Inferior parietal cortex (tissue), 1 donor: ENCODE measurements around the gene CTNNAL1.
"Not testable (repeated sequence)": the region's sequence is repeated elsewhere in the genome, so short reads cannot be mapped to it uniquely, and the experiment has no call there.

Source experiments
- DNase-seq: peaks from one replicate; pipeline ENCODE4 v3.0.0-alpha.2; 2016; ENCODE audit errors: extremely low spot score

CTNNAL1 gene

DNA sequence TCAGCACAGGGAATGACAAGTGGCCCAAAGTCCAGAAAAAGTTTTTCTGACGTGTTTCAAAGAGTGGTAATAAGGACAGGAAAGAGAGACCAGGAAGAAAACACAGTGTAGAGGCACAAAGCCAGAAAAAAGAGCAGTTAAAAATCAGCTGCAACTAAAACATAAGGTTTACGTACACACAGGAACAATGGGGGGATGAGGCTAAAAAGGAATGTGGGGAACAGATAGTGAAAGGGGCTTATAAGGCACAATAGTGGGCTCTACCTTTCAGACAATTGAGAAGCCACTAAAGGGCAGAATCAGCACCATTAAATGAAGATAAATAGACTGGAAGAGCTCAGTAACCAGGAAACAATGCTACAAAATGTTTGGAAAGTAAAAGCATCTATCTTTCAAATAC is 84.9 kb downstream of the CTNNAL1 start:
- DNase-seq = no peak

DNA sequence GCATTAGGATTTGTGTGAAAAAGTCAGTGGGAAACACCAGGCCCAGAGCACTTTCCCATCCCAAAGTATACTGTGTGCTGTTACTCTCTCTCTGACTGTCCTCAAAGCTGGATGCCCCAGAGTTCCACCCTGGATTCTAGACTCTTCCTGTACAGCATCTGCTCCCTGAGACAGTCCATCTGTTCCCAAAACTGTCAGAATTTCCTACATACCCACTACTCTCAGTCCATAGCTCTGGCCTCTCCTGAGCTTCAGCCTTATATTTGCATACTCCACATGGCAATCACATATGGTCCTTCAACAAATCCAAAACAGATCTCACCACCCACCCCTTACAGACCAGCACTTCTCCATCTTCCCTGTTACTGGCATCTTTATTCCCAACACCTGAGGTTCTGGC is 88.8 kb downstream of the CTNNAL1 start:
- no peak for DNase-seq

DNA sequence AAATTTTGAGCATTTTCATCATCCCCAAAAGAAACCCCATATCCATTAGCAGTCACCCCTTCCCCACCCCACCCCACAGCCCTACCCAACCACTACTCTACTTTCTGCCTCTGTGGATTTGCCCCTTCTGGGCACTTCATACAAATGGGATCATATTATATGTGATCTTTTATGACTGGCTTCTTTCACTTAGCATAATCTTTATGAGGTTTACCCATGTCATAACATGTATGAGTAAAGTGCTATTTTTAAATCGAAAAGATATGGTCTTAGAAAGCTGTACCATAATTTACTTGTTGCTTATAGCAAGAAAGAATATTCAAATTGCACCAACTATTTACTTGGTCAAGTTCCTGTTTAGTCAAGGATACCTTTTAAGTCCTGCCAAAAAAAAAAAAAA is 92.1 kb downstream of the CTNNAL1 start:
- DNase-seq = no peak

DNA sequence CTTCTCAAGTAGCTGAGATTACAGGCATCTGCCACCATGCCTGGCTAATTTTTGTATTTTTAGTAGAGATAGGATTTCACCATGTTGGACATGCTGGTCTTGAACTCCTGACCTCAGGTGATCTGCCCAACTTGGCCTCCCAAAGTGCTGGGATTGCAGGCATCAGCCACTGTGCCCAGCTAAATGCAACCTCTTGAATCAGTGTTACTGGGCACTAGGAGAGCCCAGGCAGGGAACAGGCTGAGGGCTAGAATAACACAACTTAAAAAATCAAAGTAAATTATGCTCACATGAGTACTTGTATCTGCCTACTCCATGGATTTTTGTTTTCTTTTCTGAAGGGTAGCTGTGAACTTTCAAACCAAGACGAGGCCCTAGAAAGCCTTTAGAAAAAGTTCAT is 92.9 kb downstream of the CTNNAL1 start:
- not testable (repeated sequence) for DNase-seq

DNA sequence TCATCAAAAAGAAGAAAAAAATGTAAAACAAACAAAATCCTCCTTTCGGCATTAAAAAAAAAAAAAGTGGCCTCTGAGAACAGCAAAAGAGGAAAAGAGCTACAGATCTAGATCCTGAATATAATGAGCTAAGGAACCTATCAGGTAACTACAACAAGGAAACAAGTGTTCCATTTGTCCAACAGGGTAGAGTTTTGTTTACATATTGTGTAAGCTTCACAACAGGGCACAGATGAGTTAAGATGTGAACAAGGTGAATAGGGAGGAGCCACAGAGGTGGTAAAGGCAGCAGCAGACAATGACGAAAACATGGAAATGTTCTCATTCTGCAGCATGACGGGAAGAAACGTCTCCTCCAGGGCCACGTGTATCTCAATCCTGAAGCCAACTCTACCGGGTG is 93.8 kb downstream of the CTNNAL1 start:
- DNase-seq = no peak

DNA sequence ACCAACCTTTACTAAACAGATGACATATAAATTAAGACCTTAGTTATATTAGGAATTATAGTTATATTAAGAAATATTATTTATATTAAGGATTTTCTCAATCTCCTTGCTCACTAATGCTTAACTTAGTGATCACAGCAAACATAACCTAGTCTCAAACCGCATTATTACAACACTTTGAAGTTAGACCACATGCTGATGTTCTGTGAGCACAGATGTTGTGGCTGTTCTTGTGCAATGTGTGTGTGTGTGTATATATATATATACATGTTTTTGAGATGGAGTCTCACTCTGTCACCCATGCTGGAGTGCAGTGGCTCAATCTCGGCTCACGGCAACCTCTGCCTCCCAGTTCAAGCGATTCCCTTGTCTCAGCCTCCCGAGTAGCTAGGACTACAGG is 99.9 kb downstream of the CTNNAL1 start:
- no peak for DNase-seq

DNA sequence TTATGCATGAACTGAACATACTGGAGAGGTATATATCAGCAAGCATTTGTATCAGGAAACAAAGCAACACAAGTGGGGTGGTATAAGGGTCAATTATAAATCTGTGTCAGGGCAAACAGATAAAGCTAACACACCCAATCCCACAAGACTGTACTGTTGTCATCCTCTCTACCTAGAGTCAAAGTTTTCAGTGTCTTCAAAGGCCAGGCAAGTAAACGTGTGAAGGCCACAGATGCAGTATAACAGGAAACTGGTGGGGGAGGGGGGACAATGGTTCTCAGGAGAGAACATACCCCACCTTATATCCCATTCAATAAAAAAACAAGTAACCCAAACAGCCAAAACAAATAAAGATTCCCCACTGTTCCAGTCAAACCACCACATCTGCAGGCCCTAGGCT is 101.5 kb downstream of the CTNNAL1 start:
- DNase-seq = no peak

DNA sequence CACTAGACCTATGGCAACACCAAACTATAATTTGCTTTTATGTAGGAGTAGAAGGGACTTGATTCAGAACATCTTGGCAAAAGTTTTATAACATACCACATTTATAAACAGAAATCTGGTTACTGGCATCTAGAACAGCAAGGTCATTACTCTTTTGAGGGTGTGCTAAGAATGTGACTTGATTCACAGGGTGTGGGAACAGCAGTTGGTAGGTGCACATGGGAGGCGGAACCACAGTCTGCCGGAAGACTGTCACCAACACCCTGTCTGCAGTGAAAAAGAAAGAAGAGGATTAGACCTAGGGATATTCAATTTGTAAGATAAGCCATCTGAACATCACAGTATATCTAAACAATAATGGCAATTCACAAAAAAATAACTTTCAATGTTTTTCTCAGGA is 102.4 kb downstream of the CTNNAL1 start:
- no peak for DNase-seq

DNA sequence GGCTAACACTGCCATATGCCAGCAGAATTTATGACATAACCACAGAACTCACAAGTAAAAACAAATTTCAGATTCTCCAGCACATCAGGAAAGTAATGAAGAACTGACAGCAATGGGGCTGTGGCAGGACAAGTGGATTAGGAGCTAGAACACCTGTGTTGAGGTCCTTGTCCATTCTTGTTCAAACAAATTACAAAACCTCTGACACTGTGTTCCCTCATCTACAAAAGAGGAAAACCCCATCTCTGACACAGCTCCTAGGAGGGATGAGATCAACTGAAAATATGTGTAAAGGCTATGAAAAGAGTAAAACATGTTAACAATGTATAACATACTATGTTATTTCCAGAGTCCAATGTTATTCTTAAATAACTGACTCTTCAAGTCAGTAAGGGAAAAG is 102.9 kb downstream of the CTNNAL1 start:
- DNase-seq = no peak

DNA sequence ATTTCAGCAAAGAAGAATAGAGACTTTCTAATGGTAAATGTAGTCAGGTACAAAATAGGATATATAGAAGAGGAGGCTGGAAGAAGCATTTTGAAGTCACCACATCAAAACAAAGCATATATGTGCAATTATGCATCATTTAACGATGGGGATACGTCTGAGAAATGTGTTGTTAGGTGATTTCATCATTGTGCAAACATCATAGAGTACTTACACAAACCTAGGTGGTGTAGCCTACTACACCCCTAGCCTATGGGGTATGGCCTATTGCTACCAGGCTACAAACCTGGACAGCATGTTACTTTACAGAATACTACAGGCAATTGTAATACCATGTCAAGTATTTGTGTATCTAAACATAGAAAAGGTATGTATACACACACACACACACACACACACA is 107.8 kb downstream of the CTNNAL1 start:
- no peak for DNase-seq

DNA sequence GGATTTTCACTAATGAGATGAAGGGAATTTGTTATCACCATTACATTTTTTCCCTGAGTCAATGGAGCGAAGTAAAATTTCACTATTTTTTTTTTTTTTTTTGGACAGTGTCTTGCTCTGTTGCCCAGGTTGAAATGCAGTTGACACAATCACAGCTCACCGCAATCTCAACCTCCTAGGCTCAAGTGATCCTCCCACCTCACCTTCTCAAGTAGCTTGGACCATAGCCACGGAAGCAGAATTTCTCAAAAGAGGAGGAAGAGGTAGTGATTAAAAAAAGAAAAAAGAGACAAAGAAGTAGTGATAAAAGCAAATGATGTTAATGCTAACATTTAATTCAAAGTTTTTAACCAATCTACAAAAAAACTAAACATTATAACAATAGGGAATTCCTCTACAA is 109.1 kb downstream of the CTNNAL1 start:
- DNase-seq = no peak

DNA sequence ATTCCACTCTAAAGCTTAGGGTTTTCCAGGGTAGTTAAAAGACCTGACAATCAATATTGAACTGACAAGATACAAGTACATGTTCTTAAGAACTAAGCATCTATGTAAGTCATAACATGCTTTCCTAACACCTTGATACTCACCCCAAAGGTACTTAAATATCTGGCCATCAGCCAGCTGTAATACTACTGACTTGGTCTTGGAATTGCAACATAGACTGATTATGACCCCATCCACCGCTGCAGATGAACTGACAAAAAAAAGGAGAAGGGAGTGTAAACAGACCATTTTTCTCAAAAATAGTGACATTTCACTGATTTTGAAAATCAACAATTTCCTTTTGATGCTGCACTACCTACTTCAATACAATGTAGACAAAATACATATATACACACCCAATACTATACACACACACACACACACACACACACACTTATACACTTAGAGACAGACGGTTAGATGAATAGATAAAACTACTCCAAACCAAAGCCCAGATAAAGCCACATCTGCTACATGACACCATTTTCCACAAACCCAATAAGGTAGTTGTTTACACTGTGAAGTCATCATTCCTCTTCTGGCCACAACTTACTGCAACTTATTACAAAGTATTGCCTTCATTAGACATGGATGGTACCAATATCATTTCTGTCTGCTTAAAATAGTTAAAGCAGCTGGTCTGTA is 109.7 kb downstream of the CTNNAL1 start:
- DNase-seq = no peak

DNA sequence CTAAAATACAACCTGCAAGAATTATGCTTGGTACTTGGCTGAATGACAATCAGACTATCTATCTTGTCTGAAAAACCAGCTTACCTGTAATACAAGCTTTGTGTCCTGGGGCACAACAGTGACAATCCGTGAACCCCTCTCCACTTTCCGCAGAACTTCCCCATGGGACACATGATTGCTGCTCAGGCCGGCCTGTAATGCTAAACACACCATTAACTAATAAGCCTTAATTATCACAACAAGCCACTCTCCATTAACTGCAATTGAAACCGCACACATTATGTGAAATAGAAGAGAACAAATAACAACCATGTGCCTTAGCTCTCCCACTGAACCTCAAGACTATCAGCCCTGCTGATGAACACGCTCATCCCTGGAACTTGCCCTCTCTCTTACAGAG is 113.1 kb downstream of the CTNNAL1 start:
- DNase-seq = no peak

DNA sequence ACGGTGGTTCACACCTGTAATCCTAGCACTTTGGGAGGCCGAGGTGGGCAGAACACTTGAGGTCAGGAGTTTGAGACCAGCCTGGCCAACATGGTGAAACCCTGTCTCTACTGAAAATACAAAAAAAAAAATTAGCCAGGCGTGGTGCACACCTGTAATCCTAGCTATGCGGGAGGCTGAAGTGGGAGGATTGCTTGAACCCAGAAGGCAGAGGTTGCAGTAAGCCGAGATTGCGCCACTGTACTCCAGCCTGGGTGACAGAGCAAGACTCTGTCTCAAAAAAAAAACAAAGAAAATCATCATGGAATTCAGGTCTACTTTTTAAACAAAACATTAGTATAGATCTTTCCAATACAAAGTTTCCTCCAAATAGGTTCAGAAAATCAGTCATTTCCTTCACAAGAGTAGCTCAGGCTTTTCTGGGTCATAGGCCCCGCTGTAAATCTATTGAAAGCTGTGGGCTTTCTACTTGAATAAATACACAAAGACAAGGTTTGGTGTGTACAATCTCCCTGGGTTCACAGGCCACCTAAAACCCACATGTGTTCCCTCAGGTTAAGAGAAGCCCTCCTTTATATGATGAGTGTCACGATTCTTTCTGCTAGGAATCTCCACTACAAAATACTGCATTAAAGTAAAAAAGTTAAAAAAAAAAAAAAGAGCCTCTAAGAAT is 114.1 kb downstream of the CTNNAL1 start:
- not testable (repeated sequence) for DNase-seq

DNA sequence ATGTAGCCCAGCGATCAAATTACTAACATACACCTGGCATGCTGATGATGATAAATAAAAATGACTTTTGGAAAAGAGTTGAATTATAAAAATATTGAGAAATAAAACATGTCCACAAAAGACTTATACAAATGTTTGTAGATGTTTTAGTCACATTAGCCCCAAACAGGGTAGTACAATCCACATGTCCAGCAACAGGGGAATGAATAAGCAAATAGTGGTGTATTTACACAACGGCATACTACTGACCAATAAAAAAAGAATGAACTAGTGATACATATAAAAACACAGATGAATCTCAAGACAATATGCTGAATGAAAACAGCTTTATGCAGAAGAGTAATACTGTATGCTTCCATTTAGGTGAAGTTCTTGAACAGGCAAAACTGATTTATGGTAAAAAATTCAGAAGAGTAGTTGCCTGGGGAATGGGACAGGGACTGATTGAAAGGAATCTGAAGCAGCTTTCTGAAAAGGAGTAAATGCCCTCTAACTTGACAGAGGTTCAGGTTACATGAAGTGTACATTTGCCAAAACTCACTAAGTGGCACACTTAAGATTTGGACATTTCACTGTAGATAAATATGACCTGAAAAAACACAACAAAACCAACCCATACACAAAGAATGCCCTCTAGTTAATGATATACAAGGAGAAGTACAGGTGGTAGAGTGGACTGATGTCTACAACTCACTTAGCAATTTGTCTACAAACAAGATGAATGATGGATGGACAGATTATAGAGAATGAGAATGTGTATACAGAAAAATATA is 115.8 kb downstream of the CTNNAL1 start:
- no peak for DNase-seq

DNA sequence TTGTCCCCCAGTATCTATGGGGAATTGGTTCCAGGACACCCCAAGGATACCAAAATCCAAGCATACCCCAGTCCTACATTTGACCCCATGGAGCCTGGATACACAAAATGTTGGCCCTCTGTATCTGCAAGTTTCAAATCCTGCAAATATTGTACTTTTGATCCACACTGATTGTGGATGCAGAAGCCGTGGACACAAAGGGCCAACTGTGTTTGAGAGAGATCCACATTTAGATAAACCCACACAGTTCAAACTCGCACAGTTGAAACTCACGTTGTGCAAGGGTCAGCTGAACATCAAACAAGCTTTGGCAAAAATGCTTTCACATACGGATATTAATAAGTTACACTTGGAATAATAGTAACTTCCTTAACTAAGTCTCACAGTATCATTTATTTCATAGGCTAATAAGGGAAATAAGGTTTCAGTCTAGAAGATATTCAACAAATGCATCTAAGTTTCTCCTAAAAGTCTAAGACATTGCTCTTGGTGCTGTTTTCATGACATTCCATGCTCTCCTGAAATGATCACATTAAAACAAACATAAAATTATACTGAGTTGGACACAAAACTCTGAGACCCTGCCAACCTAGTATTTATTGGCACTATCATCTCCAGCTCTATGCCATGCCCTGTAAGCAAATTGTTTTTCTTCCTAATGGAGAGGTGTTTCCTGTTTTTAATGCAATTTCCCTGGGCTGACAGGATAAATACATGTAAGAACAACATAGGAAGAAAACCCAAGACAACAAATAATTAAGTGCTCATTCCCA is 118.9 kb downstream of the CTNNAL1 start:
- no peak for DNase-seq
